PC-9 (cell line): Measurements from ENCODE around the gene RFX8. TPM values are rescaled to one million over a fixed set of nuclear protein-coding genes. Genes with fewer than 3 reads are reported as not detected.
A peak's percentile ranks its signal among the peaks of the same experiment; 100 is the strongest.

ENCODE experiments used
- BruUV-seq: library from RNA; stranded (reverse); fragments of 400-500 nt; replicated peaks from 2 replicates; lab custom pipeline; 2021; lab: Mats Ljungman, UMichigan
- CTCF ChIA-PET: fragments of 300-600 bp; sonication (Branson Sonifier 250); formaldehyde crosslinking; loops from one replicate; lab custom pipeline; 2022; ENCODE audit warnings: antibody characterized with exemption; lab: Charles Lee
- POLR2A ChIA-PET: fragments of 300-600 bp; sonication (Branson Sonifier 250); formaldehyde crosslinking; loops from one replicate; lab custom pipeline; 2022; ENCODE audit warnings: antibody characterized with exemption; ENCODE audit not compliant: unreplicated experiment; lab: Charles Lee
- DNase-seq, 2 experiments: peaks; one replicate each; pipeline versions ENCODE4 v3.0.0 to v3.0.0-alpha.2; 2015 to 2022; ENCODE audit warnings: mixed read lengths in 1 of 2
- H2AFZ ChIP-seq: fragments of 200-600 bp; sonication (generic); 2 replicates; pipeline ENCODE4 v1.8.1; 2017; ENCODE audit warnings: antibody characterized with exemption
- H3F3A ChIP-seq: fragments of 200-600 bp; sonication (generic); 2 replicates; pipeline ENCODE4 v1.8.1; 2017; ENCODE audit warnings: antibody characterized with exemption, mild to moderate bottlenecking, low read depth; ENCODE audit not compliant: insufficient read depth
- H3K27ac ChIP-seq: fragments of 200-600 bp; sonication (generic); 2 replicates; pipeline ENCODE4 v1.6.1; 2016; ENCODE audit warnings: mixed run types
- H3K27me3 ChIP-seq: fragments of 200-600 bp; sonication (generic); 2 replicates; pipeline ENCODE4 v1.6.1; 2016; ENCODE audit warnings: low read depth, mixed run types; ENCODE audit not compliant: insufficient read depth
- H3K36me3 ChIP-seq: fragments of 200-600 bp; sonication (generic); 2 replicates; pipeline ENCODE4 v1.6.1; 2016; ENCODE audit warnings: low read depth, mixed run types
- H3K4me1 ChIP-seq: fragments of 200-600 bp; sonication (generic); replicated peaks from 2 replicates; pipeline ENCODE4 v1.6.1; 2016; ENCODE audit warnings: mixed run types; ENCODE audit not compliant: insufficient read depth
- H3K4me2 ChIP-seq: fragments of 200-600 bp; sonication (generic); 2 replicates; pipeline ENCODE4 v1.6.1; 2017; ENCODE audit warnings: mixed run types
- H3K4me3 ChIP-seq: fragments of 200-600 bp; sonication (generic); 2 replicates; pipeline ENCODE4 v1.6.1; 2016; ENCODE audit warnings: mixed run types
- H3K79me2 ChIP-seq: fragments of 200-600 bp; sonication (generic); 2 replicates; pipeline ENCODE4 v1.6.1; 2017; ENCODE audit warnings: low read depth, mixed run types
- H3K9me2 ChIP-seq: fragments of 200-600 bp; sonication (generic); 2 replicates; pipeline ENCODE4 v1.8.1; 2017; ENCODE audit warnings: mild to moderate bottlenecking; ENCODE audit not compliant: insufficient read depth
- H3K9me3 ChIP-seq: fragments of 200-600 bp; sonication (generic); 2 replicates; pipeline ENCODE4 v1.8.1; 2016; ENCODE audit warnings: low read depth; ENCODE audit not compliant: insufficient read depth
- H4K20me1 ChIP-seq: fragments of 200-600 bp; sonication (generic); 2 replicates; pipeline ENCODE4 v1.8.1; 2017; ENCODE audit not compliant: insufficient read depth
- CTCF ChIP-seq: fragments of 200-600 bp; sonication (generic); conservative IDR thresholded peaks from 2 replicates; pipeline ENCODE4 v1.6.1; 2017; ENCODE audit warnings: mixed run types, antibody characterized with exemption, mild to moderate bottlenecking, moderate library complexity
- EZH2 ChIP-seq: fragments of 200-600 bp; sonication (generic); IDR thresholded peaks from 2 replicates; pipeline ENCODE4 v1.8.0; 2017; ENCODE audit warnings: antibody characterized with exemption, low read depth
- intact Hi-C: fragments of 100-400 bp; cut with micrococcal nuclease; formaldehyde crosslinking; loops from one replicate; pipeline ENCODE4 v1.10.0; 2022; ENCODE audit not compliant: unreplicated experiment
- total RNA-seq: library from RNA; stranded (reverse); gene quantifications from 2 replicates; pipeline ENCODE4 v1.2.3, GENCODE V29; 2021

The RFX8 gene
- total RNA-seq, 1 experiment from 2014 or later, result not detected

GRCh38 chr2:101426822-101427221 lies 48.1 kb downstream of the RFX8 start:
- TF ChIP-seq CTCF (no peak), EZH2 (no peak)
- no peak overlapping the region for H2AFZ ChIP-seq
- no peak overlapping the region for H3K27ac ChIP-seq
- ChIA-PET CTCF (no interaction called here), POLR2A (no interaction called here)
- no peaks in the 10 kb centered on the region for H3K4me1 ChIP-seq
- no peaks in the 10 kb centered on the region for H3K9me2 ChIP-seq
- no peaks in the 10 kb centered on the region for H3K36me3 ChIP-seq
- H3K4me3 ChIP-seq, result no peak overlapping the region
- DNase-seq, result no peak
- BruUV-seq, result no TSS peak
- no peaks in the 10 kb centered on the region for H3F3A ChIP-seq
- H3K27me3 ChIP-seq, result no peaks in the 10 kb centered on the region
- H3K79me2 ChIP-seq, result no peaks in the 10 kb centered on the region
- no peaks in the 10 kb centered on the region for H3K9me3 ChIP-seq
- H3K4me2 ChIP-seq, result no peak overlapping the region
- intact Hi-C loops, result no loop called here
- no peaks in the 10 kb centered on the region for H4K20me1 ChIP-seq

GRCh38 chr2:101420623-101421022 lies 54.3 kb downstream of the RFX8 start:
- H3K9me2 ChIP-seq, result no peaks in the 10 kb centered on the region
- H3K79me2 ChIP-seq, result no peaks in the 10 kb centered on the region
- H3K4me2 ChIP-seq, result no peak overlapping the region
- H3K4me1 ChIP-seq, result 0 out of 2 replicates have a peak, but pooled peaks cover 5% of the 10 kb centered on the region
- no peak overlapping the region for H3K4me3 ChIP-seq
- intact Hi-C loops, result no loop called here
- H4K20me1 ChIP-seq, result no peaks in the 10 kb centered on the region
- no peak overlapping the region for H3K27ac ChIP-seq
- H2AFZ ChIP-seq, result no peak overlapping the region
- H3F3A ChIP-seq, result peaks cover 6% of the 10 kb centered on the region; the same call in 1 of the 2 replicates
- H3K36me3 ChIP-seq, result no peaks in the 10 kb centered on the region
- BruUV-seq, result no TSS peak
- ChIA-PET CTCF (no interaction called here), POLR2A (no interaction called here)
- no peaks in the 10 kb centered on the region for H3K27me3 ChIP-seq
- TF ChIP-seq EZH2 (no peak), CTCF (no peak)
- no peak for DNase-seq
- no peaks in the 10 kb centered on the region for H3K9me3 ChIP-seq

GRCh38 chr2:101419096-101419663 lies 55.7 kb downstream of the RFX8 start:
- no peak overlapping the region for H3K4me3 ChIP-seq
- H3K4me1 ChIP-seq, result 0 out of 2 replicates have a peak, but pooled peaks cover 5% of the 10 kb centered on the region
- H3K4me2 ChIP-seq, result no peak overlapping the region
- peaks cover 6% of the 10 kb centered on the region; the same call in 1 of the 2 replicates for H3F3A ChIP-seq
- H4K20me1 ChIP-seq, result no peaks in the 10 kb centered on the region
- intact Hi-C loops, result loop anchor here (1.0 to 10.0 kb wide), 5 partner anchors 77 to 822 kb away; partner anchors contain the start of gene MAP4K4
- no peaks in the 10 kb centered on the region for H3K9me2 ChIP-seq
- BruUV-seq, result no TSS peak
- H3K79me2 ChIP-seq, result no peaks in the 10 kb centered on the region
- H3K36me3 ChIP-seq, result no peaks in the 10 kb centered on the region
- H2AFZ ChIP-seq, result no peak overlapping the region
- CTCF ChIA-PET, result interaction anchor here (0.6 to 1.4 kb wide), 8 partner anchors 30 to 644 kb away, joined by 3 to 7 read pairs (median 3); no protein-coding TSS in a partner anchor
- peak; percentile 34 to 47 for DNase-seq
- no peak overlapping the region for H3K27ac ChIP-seq
- POLR2A ChIA-PET, result interaction anchor here (0.6 kb wide), 1 partner anchor 278 kb away, joined by 6 read pairs; no protein-coding TSS in a partner anchor
- H3K27me3 ChIP-seq, result no peaks in the 10 kb centered on the region
- no peaks in the 10 kb centered on the region for H3K9me3 ChIP-seq
- TF ChIP-seq CTCF, result peak; percentile 90
- TF ChIP-seq EZH2, result no peak
